Measurements from ENCODE around the gene CPSF3.
"Not testable (repeated sequence)": the region's sequence is repeated elsewhere in the genome, so short reads cannot be mapped to it uniquely, and the experiment has no call there.

The CPSF3 gene

GRCh38 chr2:9394816-9395215, 28.6 kb upstream of the CPSF3 start:
- DNase-seq (ENCODE audit: low read depth, low spot score): no peak

GRCh38 chr2:9397201-9397600, 26.3 kb upstream of the CPSF3 start:
- no peak for DNase-seq (ENCODE audit: low read depth, low spot score)

GRCh38 chr2:9398251-9398650, 25.2 kb upstream of the CPSF3 start:
- not testable (repeated sequence) for DNase-seq (ENCODE audit: low read depth, low spot score)

- DNase-seq (ENCODE audit: low read depth, low spot score): no peak
Measured at GRCh38 chr2:9398881-9399780, 24.3 kb upstream of the CPSF3 start.

GRCh38 chr2:9400268-9401058, 23.0 kb upstream of the CPSF3 start:
- no peak for DNase-seq (ENCODE audit: low read depth, low spot score)

- DNase-seq (ENCODE audit: low read depth, low spot score): no peak
Measured at GRCh38 chr2:9401059-9401547, 22.4 kb upstream of the CPSF3 start.

GRCh38 chr2:9401646-9402371, 21.6 kb upstream of the CPSF3 start:
- DNase-seq (ENCODE audit: low read depth, low spot score): no peak

- DNase-seq (ENCODE audit: low read depth, low spot score): no peak
Measured at GRCh38 chr2:9403924-9404323, 19.5 kb upstream of the CPSF3 start.

- no peak for DNase-seq (ENCODE audit: low read depth, low spot score)
Measured at GRCh38 chr2:9404451-9404850, 19.0 kb upstream of the CPSF3 start.

GRCh38 chr2:9405636-9406035, 17.8 kb upstream of the CPSF3 start:
- no peak for DNase-seq (ENCODE audit: low read depth, low spot score)

GRCh38 chr2:9406529-9407362, 16.7 kb upstream of the CPSF3 start:
- DNase-seq (ENCODE audit: low read depth, low spot score): no peak

GRCh38 chr2:9407363-9407811, 16.1 kb upstream of the CPSF3 start:
- DNase-seq (ENCODE audit: low read depth, low spot score): no peak

- no peak for DNase-seq (ENCODE audit: low read depth, low spot score)
Measured at GRCh38 chr2:9408641-9409151, 14.8 kb upstream of the CPSF3 start.

- no peak for DNase-seq (ENCODE audit: low read depth, low spot score)
Measured at GRCh38 chr2:9410108-9410507, 13.3 kb upstream of the CPSF3 start.

GRCh38 chr2:9412781-9413180, 10.7 kb upstream of the CPSF3 start:
- DNase-seq (ENCODE audit: low read depth, low spot score): no peak

GRCh38 chr2:9415516-9416169, 7.8 kb upstream of the CPSF3 start:
- DNase-seq (ENCODE audit: low read depth, low spot score): no peak

- no peak for DNase-seq (ENCODE audit: low read depth, low spot score)
Measured at GRCh38 chr2:9416267-9416961, 7.0 kb upstream of the CPSF3 start.

- DNase-seq (ENCODE audit: low read depth, low spot score): no peak
Measured at GRCh38 chr2:9416962-9417316, 6.5 kb upstream of the CPSF3 start.

- DNase-seq (ENCODE audit: low read depth, low spot score): no peak
Measured at GRCh38 chr2:9417725-9418124, 5.7 kb upstream of the CPSF3 start.

GRCh38 chr2:9418746-9419145, 4.7 kb upstream of the CPSF3 start:
- DNase-seq (ENCODE audit: low read depth, low spot score): no peak
